HepG2 (cell line): ENCODE measurements around the gene SYPL2. TPM values are rescaled to one million over a fixed set of nuclear protein-coding genes. Genes with fewer than 3 reads are reported as not detected.

ENCODE experiments used
- CREB1 ChIP-seq, 2 experiments: fragments of 450-650 bp in 1 of 2; IDR thresholded peaks; 2 replicates each; pipeline ENCODE4 v1.6.1; 2016 to 2017; ENCODE audit warnings: control low read depth in 1 of 2, mild to moderate bottlenecking in 1 of 2, missing compliant biosample characterization in 1 of 2, missing genetic modification characterization in 1 of 2
- DNMT3B ChIP-seq: conservative IDR thresholded peaks from 2 replicates; pipeline ENCODE4 v1.6.1; 2016; ENCODE audit warnings: missing biosample characterization, control low read depth
- ELF4 ChIP-seq: sonication (generic); formaldehyde crosslinking; IDR thresholded peaks from 2 replicates; pipeline ENCODE4 v1.5.0; 2020; ENCODE audit warnings: missing genetic modification reagents, mild to moderate bottlenecking, moderate library complexity, borderline replicate concordance
- EP300 ChIP-seq, 3 experiments: sonication (generic) in 1 of 3; formaldehyde crosslinking in 1 of 3; IDR thresholded peaks; 2 replicates each; pipeline versions ENCODE4 v1.5.1 to v1.6.1; 2011 to 2020; ENCODE audit warnings: low read depth in 2 of 3, low read length in 2 of 3, borderline replicate concordance in 1 of 3, improper control_type of control experiment in 1 of 3, mild to moderate bottlenecking in 1 of 3, missing genetic modification reagents in 1 of 3, moderate library complexity in 1 of 3
- HES4 ChIP-seq: sonication (generic); formaldehyde crosslinking; IDR thresholded peaks from 2 replicates; pipeline ENCODE4 v1.9.0; 2021; ENCODE audit warnings: mild to moderate bottlenecking, missing genetic modification reagents, borderline replicate concordance
- NFE2 ChIP-seq: sonication (generic); formaldehyde crosslinking; IDR thresholded peaks from 2 replicates; pipeline ENCODE4 v1.4.0; 2020; ENCODE audit warnings: missing genetic modification reagents
- REPIN1 ChIP-seq: sonication (generic); formaldehyde crosslinking; IDR thresholded peaks from 2 replicates; pipeline ENCODE4 v1.8.0; 2022; ENCODE audit warnings: missing genetic modification reagents, low read depth, mild to moderate bottlenecking, borderline replicate concordance
- TMF1 ChIP-seq: sonication (generic); formaldehyde crosslinking; IDR thresholded peaks from 2 replicates; pipeline ENCODE4 v1.8.1; 2022; ENCODE audit warnings: low read depth, missing genetic modification reagents
- YEATS2 ChIP-seq: sonication (generic); formaldehyde crosslinking; IDR thresholded peaks from 2 replicates; pipeline ENCODE4 v1.4.0; 2020; ENCODE audit warnings: missing genetic modification reagents, borderline replicate concordance
- ZNF160 ChIP-seq: sonication (generic); formaldehyde crosslinking; IDR thresholded peaks from 2 replicates; pipeline ENCODE4 v1.8.0; 2022; ENCODE audit warnings: mild to moderate bottlenecking, inconsistent platforms, missing genetic modification reagents
- ZNF644 ChIP-seq: IDR thresholded peaks from 2 replicates; pipeline ENCODE4 v1.6.1; 2016; ENCODE audit warnings: low read depth
- polyA plus RNA-seq, 8 experiments: library from polyadenylated mRNA; depleted of rRNA in 3 of 8; stranded (reverse) in 7 of 8; unstranded in 1 of 8; fragments of >200 nt; fragmentation: Illumina TruSeq in 4 of 8; extraction: Trizol in 4 of 8; gene quantifications; 2 replicates each; pipeline versions ENCODE4 v1.2.1 to v1.2.3, GENCODE V29; 2011 to 2016; ENCODE audit warnings: low read depth in 4 of 8, missing spikeins in 1 of 8, mixed read lengths in 1 of 8; ENCODE audit not compliant: insufficient read depth in 1 of 8
- total RNA-seq, 5 experiments: library from RNA; depleted of rRNA; stranded (reverse); fragments of >200 nt; fragmentation: Illumina TruSeq; extraction: Trizol; gene quantifications; 2 replicates each; pipeline ENCODE4 v1.2.3, GENCODE V29; 2016; ENCODE audit warnings: low read depth in 1 of 5
- TF ChIP-seq, protein P1 (sequence below): sonication (generic); formaldehyde crosslinking; IDR thresholded peaks from 2 replicates; pipeline ENCODE4 v1.5.1; 2020; ENCODE audit warnings: missing genetic modification reagents, mild to moderate bottlenecking, borderline replicate concordance
- TF ChIP-seq, protein P2 (sequence below): sonication (generic); formaldehyde crosslinking; IDR thresholded peaks from 2 replicates; pipeline ENCODE4 v1.8.0; 2022; ENCODE audit warnings: mild to moderate bottlenecking, missing genetic modification reagents
- TF ChIP-seq, protein P3 (sequence below): sonication (generic); formaldehyde crosslinking; IDR thresholded peaks from 2 replicates; pipeline ENCODE4 v1.8.1; 2023; ENCODE audit warnings: missing genetic modification reagents, mild to moderate bottlenecking, borderline replicate concordance
- TF ChIP-seq, protein P4 (sequence below): sonication (generic); formaldehyde crosslinking; IDR thresholded peaks from 2 replicates; pipeline ENCODE4 v1.5.1; 2020; ENCODE audit warnings: mild to moderate bottlenecking, missing genetic modification reagents, borderline replicate concordance

Gene SYPL2
- total and polyA plus RNA-seq, 2 of the 13 experiments (the other 11 are each of a cell fraction or from before 2014, with no cell fraction given), result 0.17 to 0.24 TPM

DNA sequence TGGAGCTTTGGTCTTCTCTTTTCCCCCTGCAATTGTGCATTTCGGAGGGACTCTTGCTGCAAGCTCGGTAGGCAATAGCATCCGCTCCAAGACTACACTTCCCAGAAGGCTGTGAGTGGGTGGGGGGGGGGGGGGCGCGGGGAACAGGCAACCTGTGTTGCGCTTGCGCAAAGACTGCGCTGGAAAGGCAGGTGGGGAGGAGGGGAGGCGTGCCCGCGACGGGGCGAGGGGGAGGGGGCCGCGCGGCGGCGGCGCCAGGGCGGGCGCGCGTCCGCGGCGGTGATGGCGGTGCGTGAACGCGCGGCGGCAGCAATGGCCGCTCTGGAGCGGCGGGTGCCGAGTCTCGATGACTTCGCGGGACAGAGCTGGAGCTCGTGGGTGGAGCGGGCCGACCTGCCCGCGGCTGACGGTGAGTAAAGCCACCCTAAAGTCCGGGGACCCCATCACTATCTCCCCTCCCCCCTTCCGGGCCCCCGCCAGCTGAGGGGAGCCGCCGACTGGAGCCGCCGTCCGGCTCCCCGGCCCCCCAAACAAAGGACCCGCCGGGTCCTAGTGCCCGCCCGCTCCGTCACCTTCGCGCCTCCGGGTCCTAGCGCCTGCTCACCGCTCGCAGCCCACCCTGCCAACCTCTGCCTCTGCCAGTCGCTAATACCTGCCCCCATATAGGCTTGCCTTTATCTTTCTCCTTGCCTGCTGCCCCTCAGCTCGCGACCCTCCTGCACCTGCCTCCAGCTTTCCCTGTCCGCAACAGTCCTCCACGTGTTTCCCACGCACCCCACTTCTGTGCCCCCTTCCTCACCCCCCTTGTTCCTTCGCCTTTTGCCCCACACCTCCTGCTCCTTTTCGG is 17.5 kb downstream of the SYPL2 start, which contains the start of gene ATXN7L2 (continued):
- TF ChIP-seq, protein P1, sequence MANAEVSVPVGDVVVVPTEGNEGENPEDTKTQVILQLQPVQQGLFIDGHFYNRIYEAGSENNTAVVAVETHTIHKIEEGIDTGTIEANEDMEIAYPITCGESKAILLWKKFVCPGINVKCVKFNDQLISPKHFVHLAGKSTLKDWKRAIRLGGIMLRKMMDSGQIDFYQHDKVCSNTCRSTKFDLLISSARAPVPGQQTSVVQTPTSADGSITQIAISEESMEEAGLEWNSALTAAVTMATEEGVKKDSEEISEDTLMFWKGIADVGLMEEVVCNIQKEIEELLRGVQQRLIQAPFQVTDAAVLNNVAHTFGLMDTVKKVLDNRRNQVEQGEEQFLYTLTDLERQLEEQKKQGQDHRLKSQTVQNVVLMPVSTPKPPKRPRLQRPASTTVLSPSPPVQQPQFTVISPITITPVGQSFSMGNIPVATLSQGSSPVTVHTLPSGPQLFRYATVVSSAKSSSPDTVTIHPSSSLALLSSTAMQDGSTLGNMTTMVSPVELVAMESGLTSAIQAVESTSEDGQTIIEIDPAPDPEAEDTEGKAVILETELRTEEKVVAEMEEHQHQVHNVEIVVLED (CRISPR knock-in tag), result peak; percentile 71
- TF ChIP-seq REPIN1, result no peak
- no peak for TF ChIP-seq NFE2 (CRISPR knock-in tag)
- TF ChIP-seq ELF4 (CRISPR knock-in tag), result no peak
- TF ChIP-seq TMF1, result 0 out of 2 replicates have a peak, but pooled peaks have one; percentile 48
- peak; percentile 75; the same call in 1 of the 2 replicates for TF ChIP-seq ZNF160
- TF ChIP-seq, protein P2, sequence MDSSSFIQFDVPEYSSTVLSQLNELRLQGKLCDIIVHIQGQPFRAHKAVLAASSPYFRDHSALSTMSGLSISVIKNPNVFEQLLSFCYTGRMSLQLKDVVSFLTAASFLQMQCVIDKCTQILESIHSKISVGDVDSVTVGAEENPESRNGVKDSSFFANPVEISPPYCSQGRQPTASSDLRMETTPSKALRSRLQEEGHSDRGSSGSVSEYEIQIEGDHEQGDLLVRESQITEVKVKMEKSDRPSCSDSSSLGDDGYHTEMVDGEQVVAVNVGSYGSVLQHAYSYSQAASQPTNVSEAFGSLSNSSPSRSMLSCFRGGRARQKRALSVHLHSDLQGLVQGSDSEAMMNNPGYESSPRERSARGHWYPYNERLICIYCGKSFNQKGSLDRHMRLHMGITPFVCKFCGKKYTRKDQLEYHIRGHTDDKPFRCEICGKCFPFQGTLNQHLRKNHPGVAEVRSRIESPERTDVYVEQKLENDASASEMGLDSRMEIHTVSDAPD (CRISPR knock-in tag), result no peak
- no peak for TF ChIP-seq ZNF644 (CRISPR knock-in tag)
- TF ChIP-seq, protein P3, sequence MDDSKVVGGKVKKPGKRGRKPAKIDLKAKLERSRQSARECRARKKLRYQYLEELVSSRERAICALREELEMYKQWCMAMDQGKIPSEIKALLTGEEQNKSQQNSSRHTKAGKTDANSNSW (CRISPR knock-in tag), result no peak
- no peak; the same call in 1 of the 2 replicates for TF ChIP-seq HES4 (CRISPR knock-in tag)
- no peak for TF ChIP-seq DNMT3B (CRISPR knock-in tag)
- peak; percentile 62; the same call in 1 of the 2 replicates for TF ChIP-seq CREB1 (IDR thresholded peaks at IDR 0.05)
- peak; percentile 31; the same call in 1 of the 2 replicates for TF ChIP-seq CREB1 (CRISPR knock-in tag; IDR thresholded peaks at IDR 0.05)
- TF ChIP-seq YEATS2 (CRISPR knock-in tag), result no peak
- TF ChIP-seq, protein P4, sequence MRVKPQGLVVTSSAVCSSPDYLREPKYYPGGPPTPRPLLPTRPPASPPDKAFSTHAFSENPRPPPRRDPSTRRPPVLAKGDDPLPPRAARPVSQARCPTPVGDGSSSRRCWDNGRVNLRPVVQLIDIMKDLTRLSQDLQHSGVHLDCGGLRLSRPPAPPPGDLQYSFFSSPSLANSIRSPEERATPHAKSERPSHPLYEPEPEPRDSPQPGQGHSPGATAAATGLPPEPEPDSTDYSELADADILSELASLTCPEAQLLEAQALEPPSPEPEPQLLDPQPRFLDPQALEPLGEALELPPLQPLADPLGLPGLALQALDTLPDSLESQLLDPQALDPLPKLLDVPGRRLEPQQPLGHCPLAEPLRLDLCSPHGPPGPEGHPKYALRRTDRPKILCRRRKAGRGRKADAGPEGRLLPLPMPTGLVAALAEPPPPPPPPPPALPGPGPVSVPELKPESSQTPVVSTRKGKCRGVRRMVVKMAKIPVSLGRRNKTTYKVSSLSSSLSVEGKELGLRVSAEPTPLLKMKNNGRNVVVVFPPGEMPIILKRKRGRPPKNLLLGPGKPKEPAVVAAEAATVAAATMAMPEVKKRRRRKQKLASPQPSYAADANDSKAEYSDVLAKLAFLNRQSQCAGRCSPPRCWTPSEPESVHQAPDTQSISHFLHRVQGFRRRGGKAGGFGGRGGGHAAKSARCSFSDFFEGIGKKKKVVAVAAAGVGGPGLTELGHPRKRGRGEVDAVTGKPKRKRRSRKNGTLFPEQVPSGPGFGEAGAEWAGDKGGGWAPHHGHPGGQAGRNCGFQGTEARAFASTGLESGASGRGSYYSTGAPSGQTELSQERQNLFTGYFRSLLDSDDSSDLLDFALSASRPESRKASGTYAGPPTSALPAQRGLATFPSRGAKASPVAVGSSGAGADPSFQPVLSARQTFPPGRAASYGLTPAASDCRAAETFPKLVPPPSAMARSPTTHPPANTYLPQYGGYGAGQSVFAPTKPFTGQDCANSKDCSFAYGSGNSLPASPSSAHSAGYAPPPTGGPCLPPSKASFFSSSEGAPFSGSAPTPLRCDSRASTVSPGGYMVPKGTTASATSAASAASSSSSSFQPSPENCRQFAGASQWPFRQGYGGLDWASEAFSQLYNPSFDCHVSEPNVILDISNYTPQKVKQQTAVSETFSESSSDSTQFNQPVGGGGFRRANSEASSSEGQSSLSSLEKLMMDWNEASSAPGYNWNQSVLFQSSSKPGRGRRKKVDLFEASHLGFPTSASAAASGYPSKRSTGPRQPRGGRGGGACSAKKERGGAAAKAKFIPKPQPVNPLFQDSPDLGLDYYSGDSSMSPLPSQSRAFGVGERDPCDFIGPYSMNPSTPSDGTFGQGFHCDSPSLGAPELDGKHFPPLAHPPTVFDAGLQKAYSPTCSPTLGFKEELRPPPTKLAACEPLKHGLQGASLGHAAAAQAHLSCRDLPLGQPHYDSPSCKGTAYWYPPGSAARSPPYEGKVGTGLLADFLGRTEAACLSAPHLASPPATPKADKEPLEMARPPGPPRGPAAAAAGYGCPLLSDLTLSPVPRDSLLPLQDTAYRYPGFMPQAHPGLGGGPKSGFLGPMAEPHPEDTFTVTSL (CRISPR knock-in tag), result no peak
- 0 out of 4 replicates have a peak, but pooled peaks of 1 of the 2 experiments have one; percentile 18 for TF ChIP-seq EP300 (IDR thresholded peaks at IDR 0.05; ENCODE audit: low read depth in 2 of 2, low read length in 2 of 2)
- TF ChIP-seq EP300 (CRISPR knock-in tag; IDR thresholded peaks at IDR 0.05; ENCODE audit: borderline replicate concordance), result no peak
